Mesothelial cell of epicardium (in vitro differentiated cells): ENCODE results near the gene CSNK2A1. TPM values are rescaled to one million over a fixed set of nuclear protein-coding genes. Genes with fewer than 3 reads are reported as not detected.

Experiments used
- DNase-seq, 2 experiments: peaks; one replicate each; pipeline ENCODE4 v3.0.0; 2021; ENCODE audit warnings: low spot score in 2 of 2; ENCODE audit not compliant: unreplicated experiment in 2 of 2
- H3K27ac Mint-ChIP-seq: 2 replicates; pipeline ENCODE4 v1.8.0; 2021; ENCODE audit warnings: mixed read lengths
- H3K27me3 Mint-ChIP-seq: 2 replicates; pipeline ENCODE4 v1.8.0; 2021; ENCODE audit warnings: low read depth, mixed read lengths
- H3K36me3 Mint-ChIP-seq: 2 replicates; pipeline ENCODE4 v1.8.0; 2021; ENCODE audit warnings: mixed read lengths
- H3K4me1 Mint-ChIP-seq: 2 replicates; pipeline ENCODE4 v1.8.0; 2021; ENCODE audit warnings: mixed read lengths
- H3K4me3 Mint-ChIP-seq: 2 replicates; pipeline ENCODE4 v1.8.0; 2021; ENCODE audit warnings: mild to moderate bottlenecking, moderate library complexity, mixed read lengths
- H3K9me3 Mint-ChIP-seq: 2 replicates; pipeline ENCODE4 v1.8.0; 2021; ENCODE audit warnings: mixed read lengths
- total RNA-seq: library from RNA; stranded (reverse); gene quantifications from 3 replicates; pipeline ENCODE4 v1.2.1, GENCODE V29; 2021
- TF ChIP-seq, protein P1 (sequence below): fragments of 200-600 bp; sonication (generic); IDR thresholded peaks from one replicate; pipeline ENCODE4 v1.5.0; 2021; ENCODE audit warnings: antibody characterized with exemption; ENCODE audit not compliant: unreplicated experiment

Gene CSNK2A1
- total RNA-seq, 1 donor from 2014 or later: 164 TPM

DNA sequence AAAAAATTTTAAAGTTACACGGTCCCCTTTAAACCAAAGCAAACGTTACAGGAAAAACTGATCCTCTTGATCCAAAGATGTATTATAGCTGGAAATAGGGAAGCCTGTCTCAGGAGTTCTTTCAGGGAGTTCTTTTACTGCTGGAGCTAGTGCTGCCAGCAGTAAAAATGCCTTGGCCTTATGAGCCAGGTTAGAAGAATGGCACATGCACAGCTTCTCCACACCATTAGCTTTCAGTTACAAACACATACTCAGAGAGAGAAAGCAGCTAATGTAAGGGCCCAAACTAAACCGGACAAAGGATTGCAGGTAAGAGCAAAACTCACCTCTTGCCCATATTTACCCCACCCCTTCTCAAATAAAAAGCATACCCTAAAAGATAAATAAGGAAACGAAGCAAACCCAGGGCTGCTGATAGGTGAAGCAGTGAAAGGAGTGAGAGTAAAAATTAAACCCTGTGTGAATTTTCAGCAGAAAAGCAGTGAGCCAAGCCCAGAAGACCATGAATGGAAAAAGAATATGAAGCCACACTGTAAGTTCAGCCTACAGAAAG, 100.3 kb downstream of the CSNK2A1 start:
- Mint-ChIP-seq H3K4me3 (no peak overlapping the region), H3K27me3 (no peaks in the 10 kb centered on the region), H3K36me3 (peaks cover 34% of the 10 kb centered on the region), H3K4me1 (no peaks in the 10 kb centered on the region), H3K9me3 (no peaks in the 10 kb centered on the region), H3K27ac (no peak overlapping the region)
- TF ChIP-seq, protein P1, sequence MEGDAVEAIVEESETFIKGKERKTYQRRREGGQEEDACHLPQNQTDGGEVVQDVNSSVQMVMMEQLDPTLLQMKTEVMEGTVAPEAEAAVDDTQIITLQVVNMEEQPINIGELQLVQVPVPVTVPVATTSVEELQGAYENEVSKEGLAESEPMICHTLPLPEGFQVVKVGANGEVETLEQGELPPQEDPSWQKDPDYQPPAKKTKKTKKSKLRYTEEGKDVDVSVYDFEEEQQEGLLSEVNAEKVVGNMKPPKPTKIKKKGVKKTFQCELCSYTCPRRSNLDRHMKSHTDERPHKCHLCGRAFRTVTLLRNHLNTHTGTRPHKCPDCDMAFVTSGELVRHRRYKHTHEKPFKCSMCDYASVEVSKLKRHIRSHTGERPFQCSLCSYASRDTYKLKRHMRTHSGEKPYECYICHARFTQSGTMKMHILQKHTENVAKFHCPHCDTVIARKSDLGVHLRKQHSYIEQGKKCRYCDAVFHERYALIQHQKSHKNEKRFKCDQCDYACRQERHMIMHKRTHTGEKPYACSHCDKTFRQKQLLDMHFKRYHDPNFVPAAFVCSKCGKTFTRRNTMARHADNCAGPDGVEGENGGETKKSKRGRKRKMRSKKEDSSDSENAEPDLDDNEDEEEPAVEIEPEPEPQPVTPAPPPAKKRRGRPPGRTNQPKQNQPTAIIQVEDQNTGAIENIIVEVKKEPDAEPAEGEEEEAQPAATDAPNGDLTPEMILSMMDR: no peak
- DNase-seq: no peak

GRCh38 chr20:440636-441035, 103.0 kb downstream of the CSNK2A1 start:
- Mint-ChIP-seq H3K4me3 (no peak overlapping the region), H3K4me1 (no peaks in the 10 kb centered on the region), H3K36me3 (peaks cover 36% of the 10 kb centered on the region), H3K9me3 (no peaks in the 10 kb centered on the region), H3K27me3 (no peaks in the 10 kb centered on the region), H3K27ac (no peak overlapping the region)
- TF ChIP-seq, protein P1: no peak
- DNase-seq: no peak

DNA sequence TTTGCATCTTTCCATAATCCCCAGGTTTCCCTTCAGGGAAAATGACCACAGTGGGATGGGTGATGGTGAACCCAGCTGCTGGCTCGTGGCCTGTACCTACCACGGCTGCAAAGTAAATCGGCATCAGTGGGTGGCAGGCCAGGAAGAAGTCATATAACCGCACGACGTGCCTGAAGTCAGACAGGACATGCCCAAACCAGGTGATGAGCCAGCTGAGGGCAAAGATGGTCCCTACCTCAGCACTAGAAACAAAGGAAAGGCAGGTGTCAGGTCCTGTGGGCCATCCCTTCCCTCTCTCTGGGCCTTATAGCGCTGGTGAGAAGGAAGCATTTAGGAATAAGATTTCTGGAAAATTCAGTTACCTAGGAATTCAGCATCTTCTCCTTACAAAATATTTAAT, 103.4 kb downstream of the CSNK2A1 start:
- TF ChIP-seq, protein P1: no peak
- DNase-seq: no peak
- Mint-ChIP-seq H3K27ac (no peak overlapping the region), H3K27me3 (no peaks in the 10 kb centered on the region), H3K36me3 (peaks cover 39% of the 10 kb centered on the region), H3K9me3 (no peaks in the 10 kb centered on the region), H3K4me1 (no peaks in the 10 kb centered on the region), H3K4me3 (no peak overlapping the region)

DNA sequence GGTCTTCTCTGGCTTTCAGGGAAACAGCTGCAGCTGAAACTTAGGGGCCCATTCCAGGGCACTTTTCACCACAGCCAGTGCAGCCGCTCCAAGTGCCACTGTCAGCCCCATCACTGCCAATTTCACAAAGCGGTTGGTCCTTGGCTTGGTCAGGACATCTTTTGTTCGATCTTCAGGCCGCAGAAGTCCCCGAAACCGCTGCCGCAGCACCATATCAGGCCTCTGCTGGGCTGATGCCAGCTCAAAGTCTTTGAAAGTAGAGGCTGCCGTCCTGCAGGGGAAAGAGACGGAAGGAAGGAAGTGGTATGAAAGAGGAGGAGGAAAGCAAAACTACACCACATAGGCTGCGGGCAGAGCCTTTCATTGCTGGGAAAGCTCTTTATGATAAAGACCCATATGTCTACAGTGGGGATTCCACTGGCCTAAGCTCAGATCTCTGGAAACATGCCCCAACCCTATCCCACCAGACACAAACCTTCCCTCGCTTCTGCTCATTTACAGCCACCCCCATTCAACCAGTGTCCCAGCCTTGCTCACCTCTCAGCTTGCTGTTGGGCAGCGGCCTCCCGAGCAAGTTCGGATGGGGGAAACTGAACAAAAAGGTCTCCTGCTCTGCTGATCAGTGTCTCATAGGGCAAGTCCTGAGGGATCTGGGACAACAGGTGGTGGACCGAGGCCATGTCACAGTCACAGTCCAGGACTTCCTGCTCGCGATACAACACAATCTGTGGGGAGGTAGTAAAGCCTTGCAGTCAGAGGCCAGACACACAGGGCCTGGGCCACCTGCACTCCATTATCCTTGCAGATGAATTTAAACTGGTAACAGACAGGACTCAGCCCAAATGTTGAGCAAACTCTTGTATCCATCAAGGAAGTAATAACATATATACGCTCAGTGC, 104.8 kb downstream of the CSNK2A1 start:
- no peak overlapping the region for H3K4me3 Mint-ChIP-seq
- H3K27ac Mint-ChIP-seq: no peak overlapping the region
- TF ChIP-seq, protein P1: no peak
- peaks cover 39% of the 10 kb centered on the region for H3K36me3 Mint-ChIP-seq
- H3K9me3 Mint-ChIP-seq: no peaks in the 10 kb centered on the region
- H3K27me3 Mint-ChIP-seq: no peaks in the 10 kb centered on the region
- no peak for DNase-seq
- H3K4me1 Mint-ChIP-seq: peaks cover 8% of the 10 kb centered on the region

GRCh38 chr20:437787-438486, 105.7 kb downstream of the CSNK2A1 start:
- H3K27me3 Mint-ChIP-seq: no peaks in the 10 kb centered on the region
- H3K27ac Mint-ChIP-seq: no peak overlapping the region
- DNase-seq: no peak
- H3K9me3 Mint-ChIP-seq: no peaks in the 10 kb centered on the region
- TF ChIP-seq, protein P1: no peak
- peaks cover 11% of the 10 kb centered on the region for H3K4me1 Mint-ChIP-seq
- H3K36me3 Mint-ChIP-seq: peaks cover 36% of the 10 kb centered on the region
- no peak overlapping the region for H3K4me3 Mint-ChIP-seq
